CD14-positive monocyte (primary cell): ENCODE measurements around the gene RPGRIP1. TPM values are rescaled to one million over a fixed set of nuclear protein-coding genes. Genes with fewer than 3 reads are reported as not detected.
"Not testable (repeated sequence)": the region's sequence is repeated elsewhere in the genome, so short reads cannot be mapped to it uniquely, and the experiment has no call there.

Experiments
- DNase-seq, 3 donors: peaks; one replicate each; pipeline ENCODE4 v3.0.0-alpha.2; 2011 to 2022
- H2AFZ ChIP-seq: 2 replicates; pipeline ENCODE4 v1.6.0; 2012; ENCODE audit warnings: mild to moderate bottlenecking, low read depth, low read length, inconsistent platforms; ENCODE audit not compliant: insufficient read depth, poor library complexity, severe bottlenecking
- H3K27ac ChIP-seq, 2 donors: 1 replicate in 1 of 2; 2 replicates in 1 of 2; pipeline ENCODE4 v1.5.1; 2012 to 2013; ENCODE audit warnings: low read length in 2 of 2, control low read depth in 1 of 2, inconsistent platforms in 1 of 2, low read depth in 1 of 2, mild to moderate bottlenecking in 1 of 2
- H3K27me3 ChIP-seq, 2 donors: one replicate each; pipeline versions ENCODE4 v1.6.0 to v1.6.1; 2011 to 2013; ENCODE audit warnings: low read length in 2 of 2; ENCODE audit not compliant: control insufficient read depth in 2 of 2, insufficient read depth in 2 of 2
- H3K36me3 ChIP-seq, 2 donors: replicated peaks in 1 of 2; 1 replicate in 1 of 2; 2 replicates in 1 of 2; pipeline versions ENCODE4 v1.5.1 to v1.6.1; 2012 to 2013; ENCODE audit warnings: low read length in 2 of 2, control low read depth in 1 of 2, inconsistent platforms in 1 of 2, mild to moderate bottlenecking in 1 of 2; ENCODE audit not compliant: insufficient read depth in 2 of 2, control insufficient read depth in 1 of 2
- H3K4me1 ChIP-seq, 2 donors: 1 replicate in 1 of 2; 2 replicates in 1 of 2; pipeline versions ENCODE4 v1.5.1 to v1.6.1; 2012 to 2013; ENCODE audit warnings: low read length in 2 of 2, control low read depth in 1 of 2, inconsistent platforms in 1 of 2, mild to moderate bottlenecking in 1 of 2, moderate library complexity in 1 of 2; ENCODE audit not compliant: insufficient read depth in 2 of 2, control insufficient read depth in 1 of 2
- H3K4me2 ChIP-seq: replicated peaks from 2 replicates; pipeline ENCODE3; 2012; ENCODE audit warnings: low read length, moderate library complexity, mild to moderate bottlenecking; ENCODE audit not compliant: poor library complexity, severe bottlenecking; ENCODE audit errors: extremely low read depth
- H3K4me3 ChIP-seq, 3 experiments: fragments of 200-600 bp in 1 of 3; sonication (generic) in 1 of 3; replicated peaks in 1 of 3; 1 replicate in 2 of 3; 2 replicates in 1 of 3; pipeline ENCODE4 v1.5.1; 2011 to 2013; ENCODE audit warnings: low read length in 3 of 3, mild to moderate bottlenecking in 3 of 3, control low read depth in 2 of 3, low read depth in 2 of 3, inconsistent platforms in 1 of 3, moderate library complexity in 1 of 3
- H3K79me2 ChIP-seq: 2 replicates; pipeline ENCODE4 v1.6.0; 2012; ENCODE audit warnings: mild to moderate bottlenecking, control low read depth, inconsistent platforms, low read length, moderate library complexity; ENCODE audit not compliant: insufficient read depth
- H3K9ac ChIP-seq: 2 replicates; pipeline ENCODE4 v1.6.0; 2017; ENCODE audit warnings: low read length, mild to moderate bottlenecking; ENCODE audit not compliant: insufficient read depth, poor library complexity, severe bottlenecking
- H3K9me3 ChIP-seq, 2 donors: replicated peaks in 1 of 2; 1 replicate in 1 of 2; 2 replicates in 1 of 2; pipeline versions ENCODE4 v1.5.1 to v1.6.1; 2012 to 2013; ENCODE audit warnings: low read length in 2 of 2, control low read depth in 1 of 2; ENCODE audit not compliant: control insufficient read depth in 1 of 2, insufficient read depth in 1 of 2
- H4K20me1 ChIP-seq: 2 replicates; pipeline ENCODE4 v1.6.0; 2012; ENCODE audit warnings: mild to moderate bottlenecking, low read length, control low read depth, moderate library complexity; ENCODE audit not compliant: insufficient read depth
- H3K27ac Mint-ChIP-seq, 7 donors: one replicate each; pipeline ENCODE4 v1.8.0; 2020; ENCODE audit warnings: mild to moderate bottlenecking in 7 of 7, mixed read lengths in 7 of 7, moderate library complexity in 6 of 7, inconsistent platforms in 2 of 7
- H3K27me3 Mint-ChIP-seq, 3 donors: one replicate each; pipeline ENCODE4 v1.8.0; 2021 to 2022; ENCODE audit warnings: low read depth in 3 of 3, mild to moderate bottlenecking in 3 of 3, mixed read lengths in 3 of 3, moderate library complexity in 3 of 3, inconsistent platforms in 1 of 3
- H3K36me3 Mint-ChIP-seq, 2 donors: one replicate each; pipeline ENCODE4 v1.8.0; 2020; ENCODE audit warnings: mixed read lengths in 2 of 2, inconsistent platforms in 1 of 2, mild to moderate bottlenecking in 1 of 2
- H3K4me1 Mint-ChIP-seq: one replicate; pipeline ENCODE4 v1.8.0; 2020; ENCODE audit warnings: mild to moderate bottlenecking, mixed read lengths
- H3K4me3 Mint-ChIP-seq, 2 donors: one replicate each; pipeline ENCODE4 v1.8.0; 2020; ENCODE audit warnings: mild to moderate bottlenecking in 2 of 2, mixed read lengths in 2 of 2, moderate library complexity in 1 of 2
- H3K9me3 Mint-ChIP-seq, 7 donors: one replicate each; pipeline ENCODE4 v1.8.0; 2020 to 2022; ENCODE audit warnings: mixed read lengths in 7 of 7, mild to moderate bottlenecking in 6 of 7, moderate library complexity in 6 of 7, inconsistent platforms in 2 of 7
- WGBS: methylation state at CpG from one replicate; pipeline ENCODE4 v1.1.5; 2013; ENCODE audit warnings: missing lambda C conversion rate; ENCODE audit not compliant: insufficient coverage; 5-methylcytosine and 5-hydroxymethylcytosine counted together
- intact Hi-C, 2 donors: fragments of 100-400 bp; cut with micrococcal nuclease; formaldehyde crosslinking; loops; one replicate each; pipeline versions ENCODE4 v1.15.0 to v1.15.1; 2023
- polyA plus RNA-seq, 3 donors: library from polyadenylated mRNA; depleted of rRNA in 1 of 3; unstranded in 2 of 3; stranded (reverse) in 1 of 3; fragments of 300-500 nt in 2 of 3; fragments of >200 nt in 1 of 3; fragmentation: Illumina TruSeq in 2 of 3; gene quantifications; 1 replicate in 2 of 3; 2 replicates in 1 of 3; pipeline ENCODE4 v1.2.3, GENCODE V29; 2012 to 2021
- TF ChIP-seq, protein P1 (sequence below): fragments of 200-600 bp; IDR thresholded peaks from one replicate; pipeline ENCODE4 v1.8.0; 2022; ENCODE audit warnings: antibody characterized with exemption, mild to moderate bottlenecking

Gene RPGRIP1
- polyA plus RNA-seq, 3 donors, result 4.7 to 10.4 (median 7.4) TPM

DNA sequence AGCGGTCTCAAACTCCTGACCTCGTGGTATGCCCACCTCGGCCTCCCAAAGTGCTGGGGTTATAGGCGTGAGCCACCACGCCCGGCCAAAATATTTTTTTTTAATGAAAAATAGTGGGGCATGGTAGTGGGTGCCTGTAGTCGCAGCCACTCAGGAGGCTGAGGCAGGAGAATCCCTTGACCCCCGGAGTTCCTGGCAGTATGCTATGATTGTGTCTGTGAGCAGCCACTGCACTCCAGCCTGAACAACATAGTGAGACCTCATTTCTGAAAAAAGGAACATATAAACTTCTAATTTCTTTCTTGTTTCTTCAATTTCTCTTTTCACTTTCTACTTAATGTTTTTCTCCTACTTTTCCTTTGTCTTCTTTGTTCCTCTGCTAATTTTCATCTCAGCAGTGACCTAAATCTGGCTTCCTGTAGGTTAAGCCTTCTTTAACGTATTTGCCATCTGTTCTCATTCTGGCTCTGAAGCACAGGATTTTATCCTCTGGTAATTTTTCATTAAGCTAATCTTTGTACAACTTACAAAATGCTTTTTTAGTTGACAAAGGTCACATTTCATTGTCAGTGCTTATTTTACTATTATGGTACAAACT, 4.5 kb upstream of the RPGRIP1 start:
- peaks cover 0 to 2% (median 0%) of the 10 kb centered on the region in 7 donors for H3K9me3 Mint-ChIP-seq
- H3K4me2 ChIP-seq, result no peak overlapping the region
- no peak overlapping the region for H2AFZ ChIP-seq
- no peak overlapping the region for H3K27ac Mint-ChIP-seq
- peaks cover 0 to 3% (median 2%) of the 10 kb centered on the region in 3 donors for H3K27me3 Mint-ChIP-seq
- no peak for DNase-seq
- H3K36me3 ChIP-seq, result no peaks in the 10 kb centered on the region
- no peaks in the 10 kb centered on the region for H3K36me3 Mint-ChIP-seq
- peaks cover 5% of the 10 kb centered on the region for H3K4me1 Mint-ChIP-seq
- H3K79me2 ChIP-seq, result no peaks in the 10 kb centered on the region
- H3K4me3 Mint-ChIP-seq, result no peak overlapping the region
- no peak overlapping the region for H3K27ac ChIP-seq
- H3K9me3 ChIP-seq, result no peaks in the 10 kb centered on the region
- WGBS, result 87% methylated on average over 5 of the region's 9 CpGs
- no peaks in the 10 kb centered on the region for H4K20me1 ChIP-seq
- no peak overlapping the region for H3K9ac ChIP-seq
- TF ChIP-seq, protein P1, sequence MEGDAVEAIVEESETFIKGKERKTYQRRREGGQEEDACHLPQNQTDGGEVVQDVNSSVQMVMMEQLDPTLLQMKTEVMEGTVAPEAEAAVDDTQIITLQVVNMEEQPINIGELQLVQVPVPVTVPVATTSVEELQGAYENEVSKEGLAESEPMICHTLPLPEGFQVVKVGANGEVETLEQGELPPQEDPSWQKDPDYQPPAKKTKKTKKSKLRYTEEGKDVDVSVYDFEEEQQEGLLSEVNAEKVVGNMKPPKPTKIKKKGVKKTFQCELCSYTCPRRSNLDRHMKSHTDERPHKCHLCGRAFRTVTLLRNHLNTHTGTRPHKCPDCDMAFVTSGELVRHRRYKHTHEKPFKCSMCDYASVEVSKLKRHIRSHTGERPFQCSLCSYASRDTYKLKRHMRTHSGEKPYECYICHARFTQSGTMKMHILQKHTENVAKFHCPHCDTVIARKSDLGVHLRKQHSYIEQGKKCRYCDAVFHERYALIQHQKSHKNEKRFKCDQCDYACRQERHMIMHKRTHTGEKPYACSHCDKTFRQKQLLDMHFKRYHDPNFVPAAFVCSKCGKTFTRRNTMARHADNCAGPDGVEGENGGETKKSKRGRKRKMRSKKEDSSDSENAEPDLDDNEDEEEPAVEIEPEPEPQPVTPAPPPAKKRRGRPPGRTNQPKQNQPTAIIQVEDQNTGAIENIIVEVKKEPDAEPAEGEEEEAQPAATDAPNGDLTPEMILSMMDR, result no peak
- H3K27me3 ChIP-seq, result no peaks in the 10 kb centered on the region
- intact Hi-C loops, result no loop called here
- H3K4me3 ChIP-seq, result no peak overlapping the region
- peaks cover 7% of the 10 kb centered on the region in 2 donors for H3K4me1 ChIP-seq

- no peaks in the 10 kb centered on the region for H3K9me3 ChIP-seq
- TF ChIP-seq, protein P1, result no peak
- DNase-seq, result no peak
- H3K27me3 ChIP-seq, result no peaks in the 10 kb centered on the region
- peaks cover 4% of the 10 kb centered on the region for H3K4me1 Mint-ChIP-seq
- no peaks in the 10 kb centered on the region for H4K20me1 ChIP-seq
- H3K79me2 ChIP-seq, result no peaks in the 10 kb centered on the region
- no peak overlapping the region for H3K27ac ChIP-seq
- H3K4me3 ChIP-seq, result no peak overlapping the region
- WGBS, result 100% methylated on average over 1 of the region's 4 CpGs
- H3K27me3 Mint-ChIP-seq, result peaks cover 0 to 6% (median 2%) of the 10 kb centered on the region in 3 donors
- H3K4me3 Mint-ChIP-seq, result no peak overlapping the region
- H2AFZ ChIP-seq, result no peak overlapping the region
- peaks cover 0 to 2% (median 0%) of the 10 kb centered on the region in 7 donors for H3K9me3 Mint-ChIP-seq
- H3K36me3 Mint-ChIP-seq, result no peaks in the 10 kb centered on the region
- H3K9ac ChIP-seq, result no peak overlapping the region
- no peaks in the 10 kb centered on the region for H3K36me3 ChIP-seq
- intact Hi-C loops, result no loop called here
- no peaks in the 10 kb centered on the region for H3K4me1 ChIP-seq
- no peak overlapping the region for H3K27ac Mint-ChIP-seq
- H3K4me2 ChIP-seq, result no peak overlapping the region
Measured at GRCh38 chr14:21278632-21279031, 1.3 kb upstream of the RPGRIP1 start.

DNA sequence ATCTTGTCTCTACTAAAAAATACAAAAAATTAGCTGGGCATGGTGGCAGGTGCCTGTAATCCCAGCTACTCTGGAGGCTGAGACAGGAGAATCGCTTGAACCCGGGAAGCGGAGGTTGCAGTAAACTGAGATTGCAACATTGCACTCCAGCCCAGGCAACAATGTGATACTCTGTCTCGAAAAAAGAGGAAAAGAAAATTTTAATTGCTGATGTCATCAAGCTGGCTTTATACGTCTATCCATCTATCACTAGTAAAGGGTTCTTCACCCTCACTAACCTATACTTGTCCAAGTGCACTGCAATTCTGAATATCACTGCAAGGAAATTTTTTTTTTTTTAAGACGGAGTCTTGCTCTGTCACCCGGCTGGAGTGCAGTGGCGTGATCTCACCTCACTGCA, 2.0 kb downstream of the RPGRIP1 start:
- H3K36me3 ChIP-seq, H3K4me1 Mint-ChIP-seq, H3K27ac Mint-ChIP-seq, H3K9me3 Mint-ChIP-seq, H3K9ac ChIP-seq, H3K4me3 ChIP-seq, H3K4me2 ChIP-seq, H3K4me3 Mint-ChIP-seq, H3K27me3 Mint-ChIP-seq, DNase-seq, H3K9me3 ChIP-seq, H4K20me1 ChIP-seq, H3K36me3 Mint-ChIP-seq, H3K27ac ChIP-seq, H3K27me3 ChIP-seq, intact Hi-C loops, H3K4me1 ChIP-seq, H3K79me2 ChIP-seq, H2AFZ ChIP-seq: not testable (repeated sequence)
- WGBS, result 48% methylated on average over 3 of the region's 8 CpGs
